Endothelial cell (in vitro differentiated cells): ENCODE measurements around the gene KDM2A. TPM values are rescaled to one million over a fixed set of nuclear protein-coding genes. Genes with fewer than 3 reads are reported as not detected.
A peak's percentile ranks its signal among the peaks of the same experiment; 100 is the strongest.

ENCODE experiments used
- DNase-seq: peaks from one replicate; pipeline ENCODE4 v3.0.0; 2021; ENCODE audit warnings: low spot score
- H3K27ac Mint-ChIP-seq: one replicate; pipeline ENCODE4 v1.8.0; 2021; ENCODE audit warnings: mixed read lengths, inconsistent platforms; ENCODE audit not compliant: unreplicated experiment
- H3K27me3 Mint-ChIP-seq: one replicate; pipeline ENCODE4 v1.8.0; 2021; ENCODE audit warnings: mild to moderate bottlenecking, moderate library complexity, mixed read lengths, inconsistent platforms; ENCODE audit not compliant: unreplicated experiment
- H3K36me3 Mint-ChIP-seq: one replicate; pipeline ENCODE4 v1.8.0; 2021; ENCODE audit warnings: mild to moderate bottlenecking, low read depth, mixed read lengths, inconsistent platforms; ENCODE audit not compliant: unreplicated experiment
- H3K4me1 Mint-ChIP-seq: one replicate; pipeline ENCODE4 v1.8.0; 2021; ENCODE audit warnings: mild to moderate bottlenecking, mixed read lengths, inconsistent platforms; ENCODE audit not compliant: unreplicated experiment
- H3K4me3 Mint-ChIP-seq: one replicate; pipeline ENCODE4 v1.8.0; 2021; ENCODE audit warnings: mild to moderate bottlenecking, mixed read lengths, inconsistent platforms; ENCODE audit not compliant: unreplicated experiment
- H3K9me3 Mint-ChIP-seq: one replicate; pipeline ENCODE4 v1.8.0; 2021; ENCODE audit warnings: mixed read lengths, inconsistent platforms; ENCODE audit not compliant: unreplicated experiment
- total RNA-seq: library from RNA; stranded (reverse); fragmentation: NEBNext Ultra II Directional; extraction: Animal tissue kit (Norgen Biotek cat#: 25700); gene quantifications from one replicate; pipeline ENCODE4 v1.2.1, GENCODE V29; 2021; ENCODE audit not compliant: unreplicated experiment
- TF ChIP-seq, protein P1 (sequence below): fragments of 200-600 bp; sonication (generic); IDR thresholded peaks from one replicate; pipeline ENCODE4 v1.5.0; 2021; ENCODE audit warnings: antibody characterized with exemption; ENCODE audit not compliant: unreplicated experiment

KDM2A gene
- total RNA-seq, 1 donor from 2014 or later: 76.9 TPM

- Mint-ChIP-seq H3K9me3 (no peaks in the 10 kb centered on the region), H3K27me3 (peaks cover 8% of the 10 kb centered on the region), H3K27ac (peak overlapping the region; percentile 88), H3K4me1 (peaks cover 17% of the 10 kb centered on the region), H3K4me3 (peak overlapping the region; percentile 92), H3K36me3 (peaks cover 3% of the 10 kb centered on the region)
- peak; percentile 53 for DNase-seq
- TF ChIP-seq, protein P1, sequence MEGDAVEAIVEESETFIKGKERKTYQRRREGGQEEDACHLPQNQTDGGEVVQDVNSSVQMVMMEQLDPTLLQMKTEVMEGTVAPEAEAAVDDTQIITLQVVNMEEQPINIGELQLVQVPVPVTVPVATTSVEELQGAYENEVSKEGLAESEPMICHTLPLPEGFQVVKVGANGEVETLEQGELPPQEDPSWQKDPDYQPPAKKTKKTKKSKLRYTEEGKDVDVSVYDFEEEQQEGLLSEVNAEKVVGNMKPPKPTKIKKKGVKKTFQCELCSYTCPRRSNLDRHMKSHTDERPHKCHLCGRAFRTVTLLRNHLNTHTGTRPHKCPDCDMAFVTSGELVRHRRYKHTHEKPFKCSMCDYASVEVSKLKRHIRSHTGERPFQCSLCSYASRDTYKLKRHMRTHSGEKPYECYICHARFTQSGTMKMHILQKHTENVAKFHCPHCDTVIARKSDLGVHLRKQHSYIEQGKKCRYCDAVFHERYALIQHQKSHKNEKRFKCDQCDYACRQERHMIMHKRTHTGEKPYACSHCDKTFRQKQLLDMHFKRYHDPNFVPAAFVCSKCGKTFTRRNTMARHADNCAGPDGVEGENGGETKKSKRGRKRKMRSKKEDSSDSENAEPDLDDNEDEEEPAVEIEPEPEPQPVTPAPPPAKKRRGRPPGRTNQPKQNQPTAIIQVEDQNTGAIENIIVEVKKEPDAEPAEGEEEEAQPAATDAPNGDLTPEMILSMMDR: no peak
Observed at GRCh38 chr11:67117672-67118180, 1.3 kb upstream of the KDM2A start.

- DNase-seq: no peak
- H3K9me3 Mint-ChIP-seq: no peaks in the 10 kb centered on the region
- peaks cover 8% of the 10 kb centered on the region for H3K27me3 Mint-ChIP-seq
- TF ChIP-seq, protein P1: no peak
- H3K4me3 Mint-ChIP-seq: no peak overlapping the region
- peaks cover 3% of the 10 kb centered on the region for H3K36me3 Mint-ChIP-seq
- no peak overlapping the region for H3K27ac Mint-ChIP-seq
- H3K4me1 Mint-ChIP-seq: peaks cover 17% of the 10 kb centered on the region
Observed at GRCh38 chr11:67118181-67118766, 789 bp upstream of the KDM2A start.

DNA sequence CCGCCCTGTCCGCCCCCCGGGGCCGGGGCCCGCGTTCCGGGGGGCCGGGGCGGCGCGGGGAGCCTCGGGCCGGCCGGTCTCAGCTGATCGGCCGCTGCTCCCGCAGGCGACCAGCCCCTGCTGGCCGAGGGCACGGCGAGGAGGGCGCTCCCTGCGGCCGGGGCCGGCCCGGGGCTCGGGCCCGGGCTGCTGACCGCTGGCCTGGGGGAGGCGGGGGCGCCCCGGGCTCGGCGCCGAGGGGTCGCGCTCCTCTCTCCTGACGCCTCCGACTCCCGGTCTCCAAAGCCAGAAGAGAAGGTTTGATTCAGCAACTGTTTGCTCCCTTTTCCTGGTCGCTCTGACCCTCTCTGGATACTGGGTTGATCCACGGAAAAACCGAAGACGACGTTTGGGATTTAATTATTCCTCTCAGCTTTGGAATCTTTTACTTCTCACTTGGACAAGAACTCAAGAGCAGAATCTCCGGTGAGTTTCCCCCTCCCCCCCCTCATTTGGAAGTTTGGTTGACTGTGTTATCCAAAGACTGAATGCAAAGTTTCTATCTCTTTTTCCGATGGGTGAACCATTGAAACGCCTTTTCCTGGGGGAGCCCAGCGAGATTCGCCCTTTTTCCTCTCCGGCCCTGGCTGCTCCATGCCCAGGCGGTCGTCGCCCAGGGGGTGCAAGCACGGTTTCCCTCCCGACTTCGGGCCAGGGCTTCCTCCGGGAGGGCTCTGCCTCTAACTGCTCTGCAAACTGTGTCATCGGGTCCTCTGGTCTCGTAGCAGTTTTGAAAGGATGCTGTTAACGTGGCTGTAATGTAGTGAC lies 725 bp downstream of the KDM2A start:
- TF ChIP-seq, protein P1: no peak
- H3K4me1 Mint-ChIP-seq: peaks cover 17% of the 10 kb centered on the region
- DNase-seq: peak; percentile 56
- H3K27ac Mint-ChIP-seq: peak overlapping the region; percentile 90
- peaks cover 3% of the 10 kb centered on the region for H3K36me3 Mint-ChIP-seq
- H3K27me3 Mint-ChIP-seq: peaks cover 8% of the 10 kb centered on the region
- H3K4me3 Mint-ChIP-seq: peak overlapping the region; percentile 92
- no peaks in the 10 kb centered on the region for H3K9me3 Mint-ChIP-seq

DNA sequence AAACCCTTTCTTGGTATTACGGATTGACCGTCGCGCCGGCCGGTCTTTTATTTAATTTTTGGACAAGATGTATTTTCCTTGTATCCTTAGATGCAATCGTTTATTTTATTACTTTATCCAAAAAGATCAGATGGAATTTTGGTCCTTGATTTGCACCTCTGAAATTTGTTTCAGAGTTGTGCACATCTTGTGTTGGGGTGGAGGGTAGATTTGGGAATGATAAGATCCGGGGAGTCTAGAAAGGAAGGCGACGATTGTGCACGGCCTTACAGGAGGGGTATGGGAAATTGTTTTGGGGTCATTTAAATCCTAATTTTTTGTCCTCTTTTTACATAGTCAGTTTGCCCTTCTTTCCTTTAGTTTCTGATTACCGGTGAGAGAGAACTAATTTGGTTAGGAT lies 1.4 kb downstream of the KDM2A start:
- TF ChIP-seq, protein P1: no peak
- Mint-ChIP-seq H3K36me3 (peaks cover 3% of the 10 kb centered on the region), H3K9me3 (no peaks in the 10 kb centered on the region), H3K27me3 (peaks cover 8% of the 10 kb centered on the region), H3K4me1 (peaks cover 17% of the 10 kb centered on the region), H3K4me3 (peak overlapping the region; percentile 92), H3K27ac (peak overlapping the region; percentile 90)
- no peak for DNase-seq
